ENCODE data around the gene HPGDS.
"Not testable (repeated sequence)": the region's sequence is repeated elsewhere in the genome, so short reads cannot be mapped to it uniquely, and the experiment has no call there.

The HPGDS gene

DNA sequence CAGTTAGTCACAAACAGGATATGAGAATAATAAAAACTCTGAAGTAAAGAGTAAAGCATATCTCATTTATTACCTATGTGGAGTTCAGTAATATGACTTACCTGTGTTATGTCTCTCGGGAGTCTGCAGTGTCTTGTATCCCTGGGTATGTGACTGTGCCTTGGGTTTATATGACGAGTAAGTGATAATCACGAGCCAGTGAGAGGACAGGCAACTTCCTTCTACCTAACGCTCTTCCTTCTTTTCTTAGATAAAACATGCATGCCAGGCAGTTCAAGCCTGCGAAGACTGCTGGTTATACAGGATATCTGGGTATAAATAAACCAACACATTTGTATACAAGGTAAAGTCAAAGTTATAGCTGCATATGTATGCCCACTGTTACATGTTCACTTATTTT lies at the start of gene HPGDS:
TSS of gene HPGDS (minus strand) at position 143 of the 400 bp plus-strand sequence. CDS start 8,207 bp downstream, outside the sequence.
- DNase-seq, result no peak

GRCh38 chr4:94390804-94391410 lies 48.3 kb upstream of the HPGDS start:
- no peak for DNase-seq

DNA sequence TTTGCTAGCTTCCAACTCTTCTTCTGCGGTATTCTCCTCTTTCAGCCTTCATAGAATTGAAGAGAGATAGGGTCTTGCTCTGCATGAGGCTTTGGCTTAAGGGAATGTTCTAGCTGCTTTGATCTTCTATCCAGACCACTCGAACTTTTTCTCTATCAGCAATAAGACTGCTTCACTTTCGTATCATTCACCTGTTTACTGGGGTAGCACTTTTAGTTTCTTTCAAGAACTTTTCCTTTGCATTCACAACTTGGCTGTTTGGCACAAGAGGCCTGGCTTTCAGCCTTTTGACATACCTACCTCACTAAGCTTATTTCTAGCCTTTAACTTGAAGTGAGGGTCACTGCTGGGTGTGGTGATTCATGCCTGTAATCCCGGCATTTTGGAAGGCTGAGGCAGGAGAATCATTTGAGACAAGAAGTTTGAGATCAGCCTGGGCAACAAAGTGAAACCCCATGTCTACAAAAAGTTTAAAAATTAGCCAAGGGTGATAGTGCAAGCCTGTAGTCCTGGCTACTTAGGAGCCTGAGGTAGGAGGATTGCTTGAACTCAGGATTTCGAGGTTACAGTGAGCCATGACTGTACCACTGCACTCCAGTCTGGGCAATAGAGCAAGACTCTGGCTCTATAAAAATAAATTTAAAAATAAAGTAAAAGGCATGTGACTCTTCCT lies 47.1 kb upstream of the HPGDS start:
- no peak for DNase-seq

GRCh38 chr4:94387965-94388364 lies 45.3 kb upstream of the HPGDS start:
- DNase-seq, result not testable (repeated sequence)

DNA sequence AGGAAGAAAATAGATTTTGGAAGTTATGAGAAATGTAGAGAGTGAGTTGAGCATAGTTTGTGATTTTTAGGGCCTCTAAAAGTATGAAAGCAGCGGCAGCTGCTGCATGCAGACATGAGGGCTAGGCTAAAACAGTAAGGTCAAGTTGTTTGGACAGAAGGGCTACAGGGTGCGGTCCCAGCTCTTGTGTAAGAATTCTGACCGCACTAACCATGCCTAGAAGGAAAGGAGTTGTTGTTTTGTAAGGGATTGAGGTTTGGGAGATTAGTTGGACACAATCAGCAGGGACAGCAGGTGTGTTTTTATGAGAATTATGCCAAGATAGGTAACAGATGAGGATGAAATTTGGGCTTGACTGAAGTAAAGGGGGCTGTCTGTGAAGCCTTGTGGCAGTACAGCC lies 42.8 kb upstream of the HPGDS start:
- DNase-seq, result not testable (repeated sequence)

DNA sequence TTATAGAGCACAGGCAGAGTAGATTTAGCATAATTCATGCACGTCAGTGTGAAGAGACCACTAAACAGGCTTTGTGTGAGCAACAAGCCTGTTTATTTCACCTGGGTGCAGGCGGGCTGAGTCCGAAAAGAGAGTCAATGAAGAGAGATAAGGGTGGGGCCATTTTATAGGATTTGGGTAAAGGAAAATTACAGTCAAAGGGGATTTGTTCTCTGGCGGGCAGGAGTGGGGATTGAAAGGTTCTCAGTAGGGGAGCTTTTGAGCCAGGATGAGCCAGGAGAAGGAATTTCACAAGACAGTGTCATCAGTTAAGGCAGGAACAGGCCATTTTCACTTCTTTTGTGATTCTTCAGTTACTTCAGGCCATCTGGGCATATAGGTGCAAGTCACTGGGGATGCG lies 40.3 kb upstream of the HPGDS start:
- DNase-seq, result not testable (repeated sequence)

- DNase-seq, result no peak
These were observed 35.4 kb upstream of the HPGDS start for GRCh38 chr4:94378047-94378446.

- DNase-seq, result no peak
These were observed 34.7 kb upstream of the HPGDS start for GRCh38 chr4:94377294-94377693.

GRCh38 chr4:94375364-94375763 lies 32.7 kb upstream of the HPGDS start:
- no peak for DNase-seq

- DNase-seq, result no peak
These were observed 31.1 kb upstream of the HPGDS start for GRCh38 chr4:94373752-94374151.

GRCh38 chr4:94372991-94373390 lies 30.4 kb upstream of the HPGDS start:
- DNase-seq, result no peak

DNA sequence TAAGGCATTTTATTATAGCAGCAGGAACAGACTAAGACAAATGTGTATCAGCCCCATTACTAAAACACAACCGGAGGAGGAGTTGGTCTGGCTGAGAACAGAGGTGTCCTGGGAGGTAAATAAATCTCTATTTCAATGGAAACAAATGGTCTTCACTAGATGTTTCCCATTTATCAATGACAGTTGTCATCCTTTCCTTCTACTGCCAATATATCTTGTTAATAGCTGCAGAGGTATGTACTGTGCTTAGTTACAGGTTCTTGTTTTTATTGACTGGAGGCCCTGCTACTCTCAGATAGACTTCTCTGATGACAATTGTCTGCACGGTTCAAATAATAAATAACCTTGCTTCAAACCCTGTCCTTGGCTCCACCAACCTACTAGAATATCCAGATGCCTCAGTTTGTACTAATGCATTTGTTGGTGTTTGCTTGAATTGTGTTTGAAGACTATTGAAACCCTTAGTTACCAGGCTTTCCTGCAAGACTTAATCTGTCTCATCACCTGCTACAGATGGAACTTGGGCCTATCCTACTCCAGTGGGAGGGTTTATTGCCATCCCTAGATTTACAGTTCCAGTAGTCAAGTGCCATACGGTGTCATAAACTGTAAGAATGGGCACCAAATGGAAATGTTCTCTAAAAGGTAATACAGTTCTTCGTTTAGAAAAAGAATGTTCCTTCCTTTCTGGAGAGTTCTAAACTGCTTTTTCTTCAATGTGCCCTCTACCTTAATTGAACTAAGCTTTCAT lies 29.8 kb upstream of the HPGDS start:
- DNase-seq, result no peak

GRCh38 chr4:94371290-94371689 lies 28.7 kb upstream of the HPGDS start:
- no peak for DNase-seq

GRCh38 chr4:94370533-94371254 lies 28.1 kb upstream of the HPGDS start:
- DNase-seq, result no peak

DNA sequence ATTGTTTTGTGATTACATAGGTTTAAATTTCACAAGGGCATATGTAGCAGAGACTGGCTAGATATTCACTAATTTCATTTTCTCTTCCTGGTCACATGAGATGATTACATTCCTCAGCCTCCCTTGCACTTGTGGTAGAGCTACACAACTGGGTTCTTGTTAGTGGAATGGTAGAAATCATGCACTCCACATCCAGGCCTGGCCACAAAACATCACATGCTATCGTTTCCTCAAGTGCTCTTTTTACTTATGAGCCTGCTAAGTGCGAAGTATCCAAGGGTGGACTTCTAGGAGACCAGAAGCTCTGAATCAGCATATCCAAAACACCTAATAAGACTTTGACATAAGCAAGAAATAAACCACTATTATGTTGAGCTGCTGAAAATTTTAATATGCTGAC lies 26.4 kb upstream of the HPGDS start:
- DNase-seq, result no peak

GRCh38 chr4:94368459-94368858 lies 25.8 kb upstream of the HPGDS start:
- DNase-seq, result no peak

DNA sequence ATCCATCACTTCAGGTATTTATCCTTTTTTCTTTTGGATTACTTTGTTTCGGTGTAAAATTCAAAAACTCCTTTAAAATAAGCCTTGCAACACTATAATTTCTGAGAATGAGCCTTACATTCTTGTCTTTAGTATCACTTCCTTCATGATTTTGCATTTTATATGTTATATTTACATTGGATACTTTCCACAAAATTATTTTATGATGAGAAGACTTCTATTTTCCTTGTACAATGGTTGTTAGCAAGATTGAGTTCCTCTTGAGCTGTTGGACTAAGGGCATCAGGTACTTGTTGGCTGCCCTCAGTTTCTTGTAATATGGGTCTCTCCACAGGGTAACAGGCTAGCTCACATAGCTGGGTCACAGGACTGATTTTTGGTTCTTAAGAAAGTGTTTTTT lies 22.7 kb upstream of the HPGDS start:
- no peak for DNase-seq

GRCh38 chr4:94364527-94364926 lies 21.9 kb upstream of the HPGDS start:
- DNase-seq, result no peak

GRCh38 chr4:94363136-94363655 lies 20.6 kb upstream of the HPGDS start:
- no peak for DNase-seq

- no peak for DNase-seq
These were observed 17.2 kb upstream of the HPGDS start for GRCh38 chr4:94359838-94360237.

DNA sequence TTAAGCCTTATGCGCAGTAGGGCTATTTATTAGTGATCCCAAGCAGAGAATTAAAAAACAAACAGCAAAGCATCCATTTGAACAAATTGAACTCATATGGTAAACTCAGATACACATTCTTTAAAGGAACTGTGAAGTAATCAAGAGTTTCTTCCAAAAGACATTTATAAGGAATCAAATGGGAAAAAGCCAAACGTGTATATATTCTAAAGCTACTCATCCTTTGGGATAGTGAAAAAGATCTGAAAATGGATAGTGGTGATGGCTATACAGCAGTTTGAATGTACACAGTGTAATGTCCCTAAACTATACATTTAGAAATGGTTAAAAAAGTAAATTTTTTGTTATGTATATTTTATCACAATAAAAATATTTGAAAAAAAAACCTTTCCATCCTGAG lies 16.6 kb upstream of the HPGDS start:
- DNase-seq, result no peak

- no peak for DNase-seq
These were observed 15.5 kb upstream of the HPGDS start for GRCh38 chr4:94358101-94358500.

- no peak for DNase-seq
These were observed 15.0 kb upstream of the HPGDS start for GRCh38 chr4:94357624-94358023.

Data from right forelimb (tissue), 1 donor.